ENCODE data around the gene DNAJB5. TPM values are rescaled to one million over a fixed set of nuclear protein-coding genes. Genes with fewer than 3 reads are reported as not detected.

DNAJB5 gene
- total and polyA plus RNA-seq, 9 donors: 5.7 to 23.0 (median 11.8) TPM

DNA sequence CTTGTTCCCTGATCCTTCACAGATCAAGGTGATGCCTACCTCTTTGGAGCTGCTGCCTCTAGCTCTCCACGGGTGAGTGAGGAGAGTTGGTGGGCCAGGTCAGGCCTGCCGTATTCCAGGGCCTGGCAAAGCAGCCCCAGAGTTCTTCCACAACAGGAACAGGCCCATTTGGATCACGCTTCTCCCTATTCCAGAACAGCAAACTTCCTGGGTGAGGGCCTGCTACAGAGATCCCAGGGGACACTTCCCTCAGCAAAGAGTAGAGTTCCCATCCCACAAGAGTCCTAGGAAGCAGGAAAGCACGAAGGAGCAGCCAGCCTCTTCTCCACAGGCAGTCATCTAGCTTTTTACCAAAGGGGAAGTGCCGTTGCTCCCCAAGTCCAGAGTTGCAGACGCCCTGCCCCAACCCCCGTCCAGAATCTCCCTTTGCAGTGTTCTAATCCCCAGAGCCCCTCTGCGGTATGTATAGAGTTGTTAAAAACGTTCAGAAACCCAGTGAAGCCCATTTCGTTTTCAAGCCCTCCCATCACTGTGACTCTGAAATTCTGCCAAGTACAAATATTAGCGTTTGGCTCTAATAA is 9.3 kb upstream of the DNAJB5 start:
- H3K27ac ChIP-seq: no peak overlapping the region
- no peaks in the 10 kb centered on the region for H3K27me3 ChIP-seq
- no peak for DNase-seq
- 62 to 68% (median 65%) methylated on average over 10 to 11 of the region's 11 CpGs for WGBS, 3 donors
- H3K4me3 ChIP-seq: no peak overlapping the region
- intact Hi-C loops (cut with DNase I): loop anchor here in 1 of 4 donors (10.0 kb wide), 1 partner anchor 85 kb away; a partner anchor contains a TSS
- no peaks in the 10 kb centered on the region for H3K4me1 ChIP-seq (ENCODE audit: insufficient read depth)
- no peaks in the 10 kb centered on the region for H3K9me3 ChIP-seq
- TF ChIP-seq, protein P1, sequence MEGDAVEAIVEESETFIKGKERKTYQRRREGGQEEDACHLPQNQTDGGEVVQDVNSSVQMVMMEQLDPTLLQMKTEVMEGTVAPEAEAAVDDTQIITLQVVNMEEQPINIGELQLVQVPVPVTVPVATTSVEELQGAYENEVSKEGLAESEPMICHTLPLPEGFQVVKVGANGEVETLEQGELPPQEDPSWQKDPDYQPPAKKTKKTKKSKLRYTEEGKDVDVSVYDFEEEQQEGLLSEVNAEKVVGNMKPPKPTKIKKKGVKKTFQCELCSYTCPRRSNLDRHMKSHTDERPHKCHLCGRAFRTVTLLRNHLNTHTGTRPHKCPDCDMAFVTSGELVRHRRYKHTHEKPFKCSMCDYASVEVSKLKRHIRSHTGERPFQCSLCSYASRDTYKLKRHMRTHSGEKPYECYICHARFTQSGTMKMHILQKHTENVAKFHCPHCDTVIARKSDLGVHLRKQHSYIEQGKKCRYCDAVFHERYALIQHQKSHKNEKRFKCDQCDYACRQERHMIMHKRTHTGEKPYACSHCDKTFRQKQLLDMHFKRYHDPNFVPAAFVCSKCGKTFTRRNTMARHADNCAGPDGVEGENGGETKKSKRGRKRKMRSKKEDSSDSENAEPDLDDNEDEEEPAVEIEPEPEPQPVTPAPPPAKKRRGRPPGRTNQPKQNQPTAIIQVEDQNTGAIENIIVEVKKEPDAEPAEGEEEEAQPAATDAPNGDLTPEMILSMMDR (IDR thresholded peaks at IDR 0.05): no peak
- TF ChIP-seq POLR2A (IDR thresholded peaks at IDR 0.05) (no peak), EP300 (IDR thresholded peaks at IDR 0.05) (no peak)
- no peaks in the 10 kb centered on the region for H3K36me3 ChIP-seq

DNA sequence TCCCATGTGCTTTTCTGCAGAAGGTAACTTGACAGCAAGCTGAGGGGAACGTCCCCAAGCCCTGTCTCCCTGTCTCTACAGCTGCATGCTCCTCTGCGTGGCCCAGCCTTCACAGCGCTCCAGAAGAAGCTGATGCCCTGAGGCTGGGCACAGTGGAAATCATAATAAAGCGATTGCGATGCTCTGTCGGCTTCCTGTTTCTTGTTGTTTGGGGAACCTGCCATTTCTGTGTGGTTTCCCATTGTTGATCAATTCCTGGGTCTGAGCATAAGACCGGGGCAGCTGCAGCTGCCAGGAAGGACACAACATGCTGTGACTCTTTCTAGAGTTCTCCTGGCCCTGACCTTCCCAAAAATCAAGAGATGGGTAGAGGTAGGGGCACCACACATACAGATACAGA is 7.2 kb upstream of the DNAJB5 start:
- TF ChIP-seq POLR2A (IDR thresholded peaks at IDR 0.05) (no peak), EP300 (IDR thresholded peaks at IDR 0.05) (no peak)
- TF ChIP-seq, protein P1 (IDR thresholded peaks at IDR 0.05): no peak
- WGBS, 3 donors: 72 to 76% (median 74%) methylated on average over 7 of the region's 7 CpGs
- H3K9me3 ChIP-seq: no peaks in the 10 kb centered on the region
- intact Hi-C loops (cut with DNase I): loop anchor here in 1 of 4 donors (10.0 kb wide), 1 partner anchor 88 kb away; a partner anchor contains a TSS
- no peaks in the 10 kb centered on the region for H3K27me3 ChIP-seq
- H3K36me3 ChIP-seq: no peaks in the 10 kb centered on the region
- no peak overlapping the region for H3K27ac ChIP-seq
- no peaks in the 10 kb centered on the region for H3K4me1 ChIP-seq (ENCODE audit: insufficient read depth)
- DNase-seq: no peak
- H3K4me3 ChIP-seq: no peak overlapping the region

DNA sequence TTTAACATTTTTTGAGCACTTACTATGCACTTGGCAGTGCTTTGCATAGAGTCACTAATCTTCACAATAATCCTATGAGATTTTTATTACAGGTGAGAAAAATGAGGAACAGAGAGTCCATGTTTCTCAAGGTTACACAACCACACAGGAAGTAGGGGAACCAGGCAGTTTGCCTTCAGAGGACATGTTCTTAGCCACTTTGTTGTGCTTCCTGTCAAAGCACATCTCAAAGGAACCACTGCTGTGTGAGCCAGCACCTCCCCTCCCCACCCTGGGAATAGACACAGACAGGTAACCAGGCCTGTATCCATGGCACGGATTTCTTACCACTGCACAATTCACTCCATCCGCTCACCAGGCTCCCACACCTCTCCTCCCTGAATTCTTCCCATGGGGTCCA is 6.3 kb upstream of the DNAJB5 start:
- WGBS, 3 donors: 67 to 87% (median 73%) methylated on average over 2 of the region's 2 CpGs
- H3K36me3 ChIP-seq: no peaks in the 10 kb centered on the region
- intact Hi-C loops (cut with DNase I): loop anchor here in 1 of 4 donors (10.0 kb wide), 1 partner anchor 88 kb away; a partner anchor contains a TSS
- no peaks in the 10 kb centered on the region for H3K4me1 ChIP-seq (ENCODE audit: insufficient read depth)
- H3K27ac ChIP-seq: no peak overlapping the region
- no peaks in the 10 kb centered on the region for H3K27me3 ChIP-seq
- H3K9me3 ChIP-seq: no peaks in the 10 kb centered on the region
- TF ChIP-seq, protein P1 (IDR thresholded peaks at IDR 0.05): no peak
- TF ChIP-seq POLR2A (IDR thresholded peaks at IDR 0.05) (no peak), EP300 (IDR thresholded peaks at IDR 0.05) (no peak)
- DNase-seq: no peak
- no peak overlapping the region for H3K4me3 ChIP-seq

DNA sequence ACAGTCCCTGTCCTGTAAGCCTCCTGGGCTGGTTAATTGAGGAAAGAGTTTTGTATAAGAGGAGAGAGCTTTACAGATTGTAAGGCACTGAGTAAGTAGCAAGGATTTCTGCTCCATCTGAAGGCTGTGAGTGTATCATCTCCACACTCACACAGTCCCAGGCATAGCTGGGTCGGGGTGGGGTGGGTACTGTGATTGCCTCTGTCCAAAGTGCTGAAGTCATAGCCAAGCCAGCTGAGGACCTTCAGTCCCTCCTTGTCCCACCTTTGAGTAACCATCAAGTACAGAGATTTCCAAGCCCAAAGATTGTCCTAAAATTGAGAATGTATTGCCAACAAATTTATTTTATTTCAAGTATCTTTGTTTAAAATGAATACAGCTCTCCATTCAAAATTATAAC is 5.5 kb upstream of the DNAJB5 start:
- DNase-seq: no peak
- intact Hi-C loops (cut with DNase I): loop anchor here in 1 of 4 donors (10.0 kb wide), 1 partner anchor 89 kb away; a partner anchor contains a TSS
- no peak overlapping the region for H3K27ac ChIP-seq
- no peaks in the 10 kb centered on the region for H3K36me3 ChIP-seq
- no peaks in the 10 kb centered on the region for H3K9me3 ChIP-seq
- H3K4me1 ChIP-seq (ENCODE audit: insufficient read depth): no peaks in the 10 kb centered on the region
- no peaks in the 10 kb centered on the region for H3K27me3 ChIP-seq
- WGBS, 3 donors: 0% methylated on average over 1 of the region's 1 CpG
- no peak overlapping the region for H3K4me3 ChIP-seq
- TF ChIP-seq EP300 (IDR thresholded peaks at IDR 0.05) (no peak), POLR2A (IDR thresholded peaks at IDR 0.05) (no peak)
- TF ChIP-seq, protein P1 (IDR thresholded peaks at IDR 0.05): no peak
